OCI-M2 (cell line): ENCODE data around the gene SFPQ.
"Not testable (repeated sequence)": the region's sequence is repeated elsewhere in the genome, so short reads cannot be mapped to it uniquely, and the experiment has no call there.

Experiments used
- DNase-seq: peaks from one replicate; lab custom pipeline; 2025; ENCODE audit not compliant: unreplicated experiment; lab: John Stamatoyannopoulos, UW

The SFPQ gene

DNA sequence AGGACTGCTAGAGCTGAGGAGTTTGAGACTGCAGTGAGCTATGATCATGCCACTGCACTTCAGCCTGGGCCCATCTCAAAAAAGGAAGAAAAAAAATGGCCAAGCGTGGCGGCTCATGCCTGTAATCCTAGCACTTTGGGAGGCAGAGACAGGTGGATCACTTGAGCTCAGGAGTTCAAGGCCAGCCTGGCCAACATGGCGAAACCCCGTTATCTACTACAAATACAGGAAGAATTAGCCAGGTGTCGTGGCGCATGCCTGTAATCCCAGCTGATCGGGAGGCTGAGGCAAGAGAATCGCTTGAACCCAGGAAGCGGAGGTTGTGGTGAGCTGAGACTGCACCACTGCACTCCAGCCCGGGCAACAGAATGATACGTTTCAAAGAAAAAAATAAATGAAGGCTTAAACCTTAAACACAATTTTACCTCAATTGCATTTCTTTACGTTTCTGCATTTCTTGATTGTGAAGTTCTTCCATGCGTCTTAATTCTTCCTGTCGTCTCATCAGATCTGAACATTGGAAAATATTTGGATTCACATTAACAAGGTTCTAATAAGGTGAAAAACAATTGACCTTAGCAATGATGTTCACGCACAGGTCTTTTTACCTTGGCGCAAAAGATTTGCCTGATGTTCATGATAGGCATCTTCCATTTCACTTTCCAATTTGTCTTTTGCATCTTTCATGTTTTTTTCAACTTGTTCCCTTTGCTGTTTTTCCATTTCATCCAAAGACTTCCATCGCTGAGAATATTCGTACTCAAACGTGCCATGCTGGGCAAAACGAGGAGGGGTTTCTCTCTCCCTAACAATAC, 4.2 kb downstream of the SFPQ start:
- no peak for DNase-seq

DNA sequence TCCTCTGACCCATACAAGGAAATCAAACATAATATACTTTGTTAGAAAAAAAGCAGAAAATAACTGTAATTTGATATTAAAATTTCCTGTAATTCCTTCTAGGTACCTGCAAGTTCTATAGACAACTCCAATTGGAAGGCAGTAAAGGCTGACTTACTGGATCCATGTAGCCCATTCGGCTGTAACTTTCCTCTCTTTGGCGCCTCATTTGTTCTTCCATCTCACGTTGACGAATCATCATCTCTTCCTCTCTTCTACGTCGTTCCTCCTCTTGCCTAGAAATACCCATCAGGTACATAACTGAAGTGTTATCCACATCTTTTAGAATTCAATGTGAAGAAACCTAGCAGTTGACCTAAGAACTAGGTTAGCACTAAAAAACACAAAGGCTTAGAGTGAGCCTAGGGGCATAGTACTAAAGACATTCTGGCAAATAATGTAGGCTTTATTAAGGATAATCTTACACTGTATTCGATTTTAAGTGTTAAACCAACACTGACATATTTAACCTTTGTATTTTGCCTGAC, 5.1 kb downstream of the SFPQ start:
- no peak for DNase-seq

- no peak for DNase-seq
Measured at GRCh38 chr1:35186239-35186638, 6.7 kb downstream of the SFPQ start.

- no peak for DNase-seq
Measured at GRCh38 chr1:35185200-35185599, 7.7 kb downstream of the SFPQ start.

DNA sequence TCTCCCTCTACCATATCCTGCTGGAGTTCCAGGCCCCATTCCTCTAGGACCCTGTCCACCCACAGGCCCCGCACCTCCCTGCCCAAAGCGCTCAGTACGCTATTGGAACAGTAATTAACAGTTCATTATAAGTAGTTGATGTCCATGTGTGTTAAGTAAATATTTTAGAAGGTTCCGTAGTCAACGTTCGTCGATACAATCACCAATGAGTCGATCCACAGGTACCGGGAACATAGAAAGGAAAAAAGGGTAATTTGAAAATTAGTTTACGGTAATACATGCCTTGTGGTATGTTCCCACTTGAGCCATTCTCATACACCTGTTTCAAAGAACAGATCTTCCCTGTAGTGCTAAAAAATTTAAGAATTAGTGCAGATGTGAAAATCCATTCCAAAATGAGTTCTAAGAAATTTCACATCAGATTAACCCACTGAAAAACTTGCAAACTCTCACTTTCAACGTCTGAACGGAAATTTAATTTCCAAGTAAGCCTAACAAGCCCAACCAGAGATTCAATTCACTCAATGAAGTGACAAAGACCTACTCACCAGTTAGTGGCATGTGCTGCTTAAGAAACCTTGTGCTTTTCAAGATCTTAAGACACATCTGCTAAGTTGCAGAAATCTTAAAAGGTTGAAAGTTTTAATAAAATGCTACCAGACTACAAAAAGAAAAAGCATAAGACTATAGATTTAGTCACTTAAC, 8.3 kb downstream of the SFPQ start:
- DNase-seq, result no peak

GRCh38 chr1:35181790-35182455, 11.0 kb downstream of the SFPQ start:
- no peak for DNase-seq

GRCh38 chr1:35180776-35181374, 12.1 kb downstream of the SFPQ start:
- DNase-seq, result no peak

DNA sequence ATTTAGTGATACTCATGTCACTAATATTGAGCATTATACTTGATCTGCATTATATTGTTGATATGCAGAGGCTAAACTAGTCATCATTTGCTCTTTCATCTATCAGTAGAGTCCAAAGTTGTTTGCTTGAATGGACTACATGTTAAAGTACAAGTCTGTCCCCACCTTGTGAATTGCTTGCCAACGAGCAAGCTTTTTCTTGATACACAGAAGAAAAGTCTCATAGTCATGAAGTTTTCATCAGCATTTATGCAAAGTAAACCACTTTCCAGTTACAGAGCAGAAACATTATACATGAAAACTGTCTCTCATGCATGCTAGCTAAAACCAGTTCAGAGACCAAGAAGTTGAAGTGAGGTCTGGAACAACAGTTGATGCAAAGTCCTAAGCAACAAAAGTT, 13.0 kb downstream of the SFPQ start:
- no peak for DNase-seq

DNA sequence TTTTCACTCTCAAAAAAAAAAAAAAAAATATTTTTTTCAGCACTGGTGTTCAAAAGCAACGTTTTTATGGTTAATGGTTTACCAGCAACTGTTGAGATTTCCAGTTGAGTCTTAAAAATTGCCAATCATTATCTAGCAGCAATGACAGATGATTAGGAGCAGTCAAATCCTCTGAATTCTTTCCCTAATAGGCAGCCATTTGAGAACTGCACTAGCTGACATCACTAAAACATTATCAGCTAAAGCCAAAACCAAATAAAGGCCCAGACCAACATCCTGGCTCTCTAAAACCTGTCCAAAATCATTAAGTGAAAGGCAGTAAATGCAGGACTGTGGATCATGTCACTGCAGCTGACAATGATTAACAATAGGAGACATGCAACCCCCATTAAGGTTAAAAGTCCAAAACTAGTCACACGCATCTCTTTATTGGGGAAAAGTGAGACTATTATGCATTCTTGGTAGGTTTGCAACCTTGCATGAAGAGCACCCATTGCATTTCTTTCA, 14.0 kb downstream of the SFPQ start:
- no peak for DNase-seq

GRCh38 chr1:35178295-35178695, 14.7 kb downstream of the SFPQ start:
- DNase-seq, result no peak

- DNase-seq, result no peak
Measured at GRCh38 chr1:35177237-35177786, 15.6 kb downstream of the SFPQ start.

GRCh38 chr1:35175602-35176001, 17.3 kb downstream of the SFPQ start:
- no peak for DNase-seq

DNA sequence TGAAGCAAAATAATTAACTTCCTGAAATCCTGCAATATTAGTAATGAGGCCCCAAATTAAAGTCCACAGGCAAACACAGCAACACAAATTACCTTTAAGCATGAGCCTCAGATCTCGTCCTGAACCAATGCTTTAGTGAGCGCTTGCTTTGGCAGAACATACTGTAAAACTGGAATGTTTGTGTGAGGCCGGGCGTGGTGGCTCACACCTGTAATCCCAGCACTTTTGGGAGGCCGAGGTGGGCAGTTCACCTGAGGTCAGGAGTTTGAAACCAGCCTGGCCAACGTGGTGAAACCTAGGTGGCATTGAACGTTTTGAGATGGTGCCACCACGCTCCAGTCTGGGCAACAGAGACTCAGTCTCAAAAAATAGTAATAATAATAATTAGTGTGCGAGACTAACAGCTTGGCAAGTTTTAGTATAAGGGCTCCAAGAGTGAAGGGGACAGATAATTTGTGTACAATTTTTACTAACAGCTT, 17.8 kb downstream of the SFPQ start:
- DNase-seq, result no peak

- no peak for DNase-seq
Measured at GRCh38 chr1:35173909-35174540, 18.9 kb downstream of the SFPQ start.

DNA sequence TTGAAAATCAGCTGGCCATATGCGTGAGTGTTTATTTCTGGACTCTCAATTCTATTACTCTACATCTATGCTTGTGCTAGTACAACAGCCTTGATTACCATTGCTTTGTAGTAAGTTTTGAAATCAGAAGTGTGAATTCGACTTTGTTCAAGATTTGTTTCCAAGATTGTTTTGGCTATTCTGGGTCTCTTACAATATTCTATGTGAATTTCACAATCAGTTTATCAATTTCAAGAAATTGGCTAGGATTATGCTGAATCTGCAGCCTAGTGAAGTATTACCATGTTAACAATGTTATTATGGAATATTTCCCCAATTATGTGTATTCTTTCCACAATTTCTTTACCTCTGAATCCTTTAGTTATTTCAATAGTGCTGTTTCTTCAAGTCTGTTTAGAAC, 19.5 kb downstream of the SFPQ start:
- no peak for DNase-seq

DNA sequence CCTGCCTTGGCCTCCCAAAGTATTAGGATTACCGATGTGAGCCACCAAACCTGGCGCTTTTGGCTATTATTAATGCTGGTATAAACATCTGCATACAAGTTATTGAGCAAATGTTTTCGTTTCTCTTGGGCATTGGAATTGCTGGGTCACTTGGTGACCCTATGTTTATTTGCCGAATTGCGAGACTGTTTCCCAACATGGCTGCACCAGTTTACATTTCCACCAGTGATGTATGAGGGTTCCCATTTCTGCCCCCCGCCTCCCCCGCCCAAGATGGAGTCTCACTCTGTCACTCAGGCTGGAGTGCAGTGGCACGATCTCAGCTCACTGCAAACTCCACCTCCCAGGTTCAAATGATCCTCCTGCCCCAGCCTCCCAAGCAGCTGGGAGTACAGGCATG, 20.9 kb downstream of the SFPQ start:
- no peak for DNase-seq

- no peak for DNase-seq
Measured at GRCh38 chr1:35171579-35171978, 21.4 kb downstream of the SFPQ start.

DNA sequence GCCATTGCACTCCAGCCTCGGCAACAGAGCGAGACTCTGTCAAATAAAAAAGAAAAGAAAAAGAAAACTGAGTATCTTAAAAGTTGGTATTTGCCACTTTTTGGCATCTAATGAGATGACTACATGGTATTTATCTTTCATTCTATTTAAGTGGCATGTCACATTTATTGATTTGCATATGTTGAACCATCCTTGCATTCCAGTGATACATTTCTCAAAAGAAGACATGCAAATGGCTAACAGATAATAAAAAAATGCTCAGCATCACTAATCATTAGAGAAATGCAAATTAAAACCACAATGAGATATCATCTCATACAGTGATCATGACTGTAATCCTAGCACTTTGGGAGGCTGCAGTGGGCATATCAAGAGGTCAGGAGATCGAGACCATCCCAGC, 28.1 kb downstream of the SFPQ start:
- DNase-seq, result no peak

DNA sequence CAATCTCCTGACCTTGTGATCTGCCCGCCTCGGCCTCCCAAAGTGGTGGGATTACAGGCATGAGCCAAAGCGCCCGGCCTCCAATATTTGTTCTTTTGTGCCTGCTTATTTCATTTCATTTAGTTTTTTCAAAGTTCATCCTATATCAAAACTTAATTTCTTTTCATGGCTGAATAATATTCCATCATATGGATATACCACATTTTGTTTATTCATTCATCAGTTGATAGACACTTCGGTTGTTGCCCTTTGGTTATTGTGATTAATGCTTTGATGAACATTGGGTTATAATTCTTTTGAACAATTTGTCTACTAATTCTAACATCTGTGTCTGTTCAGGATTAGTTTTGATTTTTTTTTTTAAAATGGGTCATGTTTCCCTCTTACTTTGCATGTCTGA, 41.7 kb downstream of the SFPQ start:
- no peak for DNase-seq

- DNase-seq, result not testable (repeated sequence)
Measured at GRCh38 chr1:35145892-35146549, 46.9 kb downstream of the SFPQ start.
